GM12892 (cell line): Measurements from ENCODE around the gene DLGAP1.

ENCODE experiments used
- POLR2A ChIP-seq: IDR thresholded peaks from 2 replicates; pipeline ENCODE4 v1.6.1; 2011; ENCODE audit warnings: low read depth, low read length, control low read depth
- POLR2AphosphoS5 ChIP-seq: IDR thresholded peaks from 2 replicates; pipeline ENCODE4 v1.6.1; 2011; ENCODE audit warnings: low read depth, low read length, control low read depth
- TAF1 ChIP-seq: IDR thresholded peaks from 2 replicates; pipeline ENCODE4 v1.6.1; 2011; ENCODE audit warnings: low read depth, mild to moderate bottlenecking, control low read depth, low read length, borderline replicate concordance

- TF ChIP-seq POLR2A (no peak), POLR2AphosphoS5 (no peak), TAF1 (no peak)
Measured at GRCh38 chr18:3757361-3757760, 697.7 kb downstream of the DLGAP1 start.
